GM18951 (cell line): ENCODE measurements around the gene SCAMP5.

Source experiments
- POLR2A ChIP-seq: IDR thresholded peaks from 4 replicates; pipeline ENCODE4 v1.6.1; 2011; ENCODE audit warnings: mild to moderate bottlenecking; ENCODE audit not compliant: insufficient read length, insufficient read depth; ENCODE audit errors: extremely low read depth
- in situ Hi-C: fragments of 300-500 bp; cut with MboI; formaldehyde crosslinking; loops from one replicate; pipeline ENCODE4 v1.12.0; 2022; ENCODE audit warnings: low sequenced_read_pairs, mixed read lengths, inconsistent platforms; ENCODE audit not compliant: unreplicated experiment

Gene SCAMP5, protein sequence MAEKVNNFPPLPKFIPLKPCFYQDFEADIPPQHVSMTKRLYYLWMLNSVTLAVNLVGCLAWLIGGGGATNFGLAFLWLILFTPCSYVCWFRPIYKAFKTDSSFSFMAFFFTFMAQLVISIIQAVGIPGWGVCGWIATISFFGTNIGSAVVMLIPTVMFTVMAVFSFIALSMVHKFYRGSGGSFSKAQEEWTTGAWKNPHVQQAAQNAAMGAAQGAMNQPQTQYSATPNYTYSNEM

DNA sequence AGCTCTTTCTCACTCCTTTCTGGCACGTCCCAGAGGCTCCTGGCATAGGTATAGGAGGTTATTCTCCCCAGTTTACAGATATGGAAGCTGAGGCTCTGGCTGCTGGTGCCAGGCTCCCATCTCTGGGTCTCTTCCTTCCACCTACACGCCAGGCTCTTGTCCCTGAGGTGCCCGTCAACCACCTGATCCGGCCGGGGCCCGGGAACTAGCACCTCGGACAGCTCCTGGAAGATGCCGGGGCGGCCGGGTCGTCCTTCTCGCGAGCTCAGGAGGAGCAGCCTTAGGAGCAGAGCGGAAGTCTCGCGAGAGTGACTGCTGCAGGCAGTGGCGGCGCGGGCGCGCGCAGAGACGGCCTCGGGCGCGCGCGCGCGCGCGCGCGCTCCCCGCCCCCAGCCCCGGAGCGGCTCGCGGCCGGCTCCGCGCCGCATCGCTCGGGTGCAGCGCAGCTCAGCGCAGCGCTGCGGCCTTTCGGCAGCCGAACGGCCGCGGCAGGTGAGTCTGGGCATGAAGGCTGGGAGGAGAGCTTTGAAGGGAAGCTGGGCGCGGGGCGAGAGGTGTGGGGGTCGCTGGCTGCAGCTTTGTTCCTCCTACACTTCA lies at the start of gene SCAMP5:
SCAMP5 (plus strand) TSS at position 382 of the 597 bp plus-strand sequence. CDS start 16,277 bp downstream, outside the sequence.
- in situ Hi-C loops, result no loop called here
- no peak for TF ChIP-seq POLR2A

GRCh38 chr15:74950078-74950908 lies 45.1 kb upstream of the SCAMP5 start:
- no peak for TF ChIP-seq POLR2A
- in situ Hi-C loops, result no loop called here

DNA sequence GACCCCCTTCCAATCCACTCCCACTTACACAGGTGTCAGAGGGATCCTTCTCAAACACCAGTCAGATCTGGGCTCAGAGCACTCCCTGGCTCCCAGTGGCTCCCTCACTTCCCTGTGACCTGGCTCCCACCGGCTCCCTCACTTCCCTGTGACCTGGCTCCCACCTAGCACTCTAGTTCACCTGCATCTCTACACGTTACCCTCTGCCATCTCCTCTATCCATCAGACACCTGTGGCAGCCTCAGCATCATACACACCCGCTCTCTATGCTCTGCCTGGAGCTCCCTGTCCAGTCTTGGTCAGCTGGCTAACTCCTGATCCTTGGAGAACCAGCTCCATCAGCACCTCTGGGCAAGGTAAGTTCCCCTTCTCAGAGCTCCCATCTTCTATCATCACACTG lies 44.4 kb upstream of the SCAMP5 start:
- in situ Hi-C loops, result no loop called here
- no peak for TF ChIP-seq POLR2A

GRCh38 chr15:74954515-74954914 lies 40.8 kb upstream of the SCAMP5 start:
- in situ Hi-C loops, result no loop called here
- no peak for TF ChIP-seq POLR2A

DNA sequence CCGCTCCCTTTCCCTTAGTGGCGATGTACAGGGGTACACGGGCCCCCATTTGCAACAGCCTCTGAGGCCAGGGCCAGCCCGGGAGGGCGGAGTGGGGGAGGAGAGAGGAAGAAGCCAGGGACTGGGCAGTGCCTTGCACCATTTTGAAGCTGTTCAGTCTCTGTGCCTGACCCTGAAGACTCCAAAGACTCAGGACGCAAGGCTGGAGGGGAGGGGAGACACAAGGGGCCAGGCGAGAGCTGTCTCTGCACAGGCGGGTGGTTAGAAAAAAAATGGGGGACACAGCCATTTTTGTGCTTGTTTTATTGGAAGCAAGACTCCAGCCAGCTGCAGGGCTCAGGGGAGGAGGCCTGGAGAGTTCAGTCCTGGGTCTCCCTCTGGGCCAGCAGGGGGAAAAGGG lies 40.3 kb upstream of the SCAMP5 start:
- in situ Hi-C loops, result no loop called here
- no peak for TF ChIP-seq POLR2A

GRCh38 chr15:74955796-74956647 lies 39.3 kb upstream of the SCAMP5 start:
- TF ChIP-seq POLR2A, result no peak
- in situ Hi-C loops, result no loop called here

DNA sequence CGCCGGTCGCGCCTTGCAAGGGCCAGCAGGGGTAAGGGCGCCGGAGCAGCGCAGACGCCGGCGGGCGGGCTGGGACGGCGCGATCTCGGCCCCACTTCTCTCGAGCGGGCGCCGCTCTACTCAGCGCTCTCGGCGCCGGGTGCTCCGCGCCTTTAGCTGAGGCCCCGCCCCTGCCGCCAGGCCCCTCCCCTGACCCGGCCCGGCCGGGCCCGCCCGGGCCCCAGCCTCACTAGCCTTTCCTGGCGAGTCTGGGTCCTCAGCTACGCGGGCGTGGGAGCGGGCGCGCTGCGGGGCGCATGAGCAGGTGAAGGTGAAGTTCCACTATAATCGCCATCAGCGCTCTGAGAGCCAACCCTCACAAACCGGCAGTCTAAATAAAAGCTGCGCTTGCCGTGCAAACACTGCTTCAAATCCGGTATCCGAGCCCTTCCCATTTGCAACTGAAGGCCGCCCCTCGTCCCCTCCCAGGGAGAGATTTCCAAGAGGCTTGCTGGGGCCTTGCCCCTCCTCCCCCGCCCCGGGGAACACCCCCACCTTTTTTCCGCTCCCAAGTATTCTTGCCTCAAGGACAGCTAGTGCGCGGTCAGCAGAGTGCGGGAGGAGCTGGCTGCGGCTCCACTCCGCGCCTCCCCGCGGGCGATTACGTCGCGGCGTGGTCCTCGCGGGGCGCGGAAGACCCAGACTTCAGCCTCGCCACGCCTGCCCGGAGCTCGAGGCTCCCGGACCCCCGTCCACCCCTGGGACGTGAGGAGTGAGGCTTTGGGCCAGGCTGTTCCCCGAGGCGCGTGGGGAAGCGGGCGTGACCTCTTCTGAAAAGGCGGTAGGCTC lies 38.5 kb upstream of the SCAMP5 start, which contains the start of gene RPP25:
RPP25 (minus strand) TSS at position 125 of the 828 bp plus-strand sequence. CDS start 189 bp downstream, outside the sequence.
- in situ Hi-C loops, result no loop called here

GRCh38 chr15:74957476-74958035 lies 37.8 kb upstream of the SCAMP5 start:
- in situ Hi-C loops, result no loop called here
- TF ChIP-seq POLR2A, result no peak

More for the DNA sequence above, 38.5 kb upstream of the SCAMP5 start, which contains the start of gene RPP25:
- TF ChIP-seq POLR2A, result peak; percentile 68

- in situ Hi-C loops, result no loop called here
- TF ChIP-seq POLR2A, result no peak
Measured at GRCh38 chr15:74958320-74958907, 36.9 kb upstream of the SCAMP5 start.

GRCh38 chr15:74958908-74959585 lies 36.3 kb upstream of the SCAMP5 start:
- in situ Hi-C loops, result no loop called here
- no peak for TF ChIP-seq POLR2A

- in situ Hi-C loops, result no loop called here
Measured at GRCh38 chr15:74959586-74959939, 35.8 kb upstream of the SCAMP5 start.

More at GRCh38 chr15:74959586-74959939, 35.8 kb upstream of the SCAMP5 start:
- no peak for TF ChIP-seq POLR2A
